T47D (cell line): ENCODE results near the gene USP30.
A peak's percentile ranks its signal among the peaks of the same experiment; 100 is the strongest.

ENCODE experiments used
- DNase-seq, 2 experiments: peaks; one replicate each; pipeline versions ENCODE4 v3.0.0 to v3.0.0-alpha.2; 2011 to 2012; ENCODE audit warnings: low read depth in 1 of 2, low spot score in 1 of 2
- JUND ChIP-seq: IDR thresholded peaks from 2 replicates; pipeline ENCODE4 v1.6.1; 2012; ENCODE audit warnings: low read depth
- in situ Hi-C: cut with HindIII; loops from 2 replicates; pipeline ENCODE4 v1.10.0; 2016; ENCODE audit warnings: low sequenced_read_pairs, low pct_unique_long_range_greater_than_20kb

The USP30 gene

GRCh38 chr12:109093022-109093918 is 40.9 kb downstream of the USP30 start, which contains the start of gene ALKBH2:
Gene ALKBH2 (minus strand): TSS chr12:109093472. CDS start chr12:109092786, 686 bp downstream.
- peak; percentile 81 to 95 for DNase-seq

GRCh38 chr12:109097140-109097434 is 44.7 kb downstream of the USP30 start:
- in situ Hi-C loops, result no loop called here
- TF ChIP-seq JUND, result no peak
- no peak for DNase-seq

More at GRCh38 chr12:109093022-109093918, 40.9 kb downstream of the USP30 start, which contains the start of gene ALKBH2:
- in situ Hi-C loops, result no loop called here
- TF ChIP-seq JUND, result no peak

- in situ Hi-C loops, result no loop called here
- no peak for TF ChIP-seq JUND
Measured at GRCh38 chr12:109097435-109098182, 45.2 kb downstream of the USP30 start, which contains the start of gene UNG. Gene UNG (plus strand): TSS chr12:109097597. CDS start chr12:109097680, 83 bp downstream.

GRCh38 chr12:109098183-109098604 is 45.8 kb downstream of the USP30 start:
- in situ Hi-C loops, result no loop called here
- no peak for TF ChIP-seq JUND
- DNase-seq, result peak; percentile 22 to 72

More at GRCh38 chr12:109097435-109098182, 45.2 kb downstream of the USP30 start, which contains the start of gene UNG:
- DNase-seq, result peak; percentile 99

- in situ Hi-C loops, result no loop called here
- DNase-seq, result no peak
- no peak for TF ChIP-seq JUND
Measured at GRCh38 chr12:109098651-109099050, 46.3 kb downstream of the USP30 start.

GRCh38 chr12:109099431-109100020 is 47.1 kb downstream of the USP30 start:
- in situ Hi-C loops, result no loop called here
- TF ChIP-seq JUND, result no peak
- DNase-seq, result no peak

- in situ Hi-C loops, result no loop called here
- DNase-seq, result no peak
- TF ChIP-seq JUND, result no peak
Measured at GRCh38 chr12:109100741-109101140, 48.4 kb downstream of the USP30 start.

- DNase-seq, result no peak
- in situ Hi-C loops, result no loop called here
- no peak for TF ChIP-seq JUND
Measured at GRCh38 chr12:109102491-109102890, 50.1 kb downstream of the USP30 start.

- no peak for DNase-seq
- in situ Hi-C loops, result no loop called here
- TF ChIP-seq JUND, result no peak
Measured at GRCh38 chr12:109105176-109105575, 52.8 kb downstream of the USP30 start.

GRCh38 chr12:109109746-109110350 is 57.5 kb downstream of the USP30 start:
- DNase-seq, result no peak
- in situ Hi-C loops, result no loop called here
- no peak for TF ChIP-seq JUND

GRCh38 chr12:109110988-109111495 is 58.7 kb downstream of the USP30 start:
- in situ Hi-C loops, result no loop called here
- TF ChIP-seq JUND, result no peak

More at GRCh38 chr12:109110988-109111495, 58.7 kb downstream of the USP30 start:
- no peak for DNase-seq
